Suppressor macrophage treated with lipopolysaccharide for 4 hours (primary cell): ENCODE results near the gene PPY.
A peak's percentile ranks its signal among the peaks of the same experiment; 100 is the strongest.
"Not testable (repeated sequence)": the region's sequence is repeated elsewhere in the genome, so short reads cannot be mapped to it uniquely, and the experiment has no call there.

Experiments used
- DNase-seq: peaks from one replicate; pipeline ENCODE4 v3.0.0-alpha.2; 2020

PPY gene

DNA sequence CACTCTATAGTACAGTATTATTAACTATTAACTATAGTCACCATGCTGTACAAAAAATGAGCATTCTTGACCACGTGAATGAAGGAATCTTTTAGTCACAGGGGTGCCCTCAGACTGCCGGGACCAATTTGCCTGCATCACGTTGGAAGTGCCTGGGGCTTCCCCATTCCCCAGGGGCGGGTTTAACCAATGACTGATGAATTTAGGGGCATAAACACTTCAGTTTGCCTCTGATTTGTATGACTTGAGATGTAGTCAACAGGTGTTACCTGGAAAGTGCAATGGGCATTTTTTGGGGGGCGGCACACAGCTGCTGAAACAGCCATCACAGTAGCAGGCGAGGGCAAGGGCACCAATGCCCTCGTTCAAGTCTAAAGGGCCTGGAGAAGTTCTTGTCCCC lies 20.2 kb upstream of the PPY start:
- DNase-seq = no peak

DNA sequence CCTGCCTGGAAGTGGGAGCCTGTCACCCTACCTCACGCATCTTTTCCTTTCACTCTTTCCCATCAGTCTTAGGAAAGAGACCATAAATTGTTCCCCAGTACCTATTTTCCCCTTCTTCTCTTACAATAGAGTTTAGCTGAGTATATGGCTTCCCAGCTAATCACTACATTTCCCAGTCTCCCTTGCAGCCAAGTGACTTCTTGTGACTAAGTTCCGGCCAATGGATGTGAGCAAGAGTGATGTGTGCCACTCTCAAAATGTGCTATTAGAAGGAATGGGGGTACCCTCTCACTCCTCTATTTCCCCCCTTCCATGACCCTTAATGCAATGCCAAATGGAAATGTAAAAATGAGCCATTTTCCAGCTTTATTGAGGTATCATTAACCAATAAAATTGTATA lies 19.7 kb upstream of the PPY start:
- DNase-seq = no peak

DNA sequence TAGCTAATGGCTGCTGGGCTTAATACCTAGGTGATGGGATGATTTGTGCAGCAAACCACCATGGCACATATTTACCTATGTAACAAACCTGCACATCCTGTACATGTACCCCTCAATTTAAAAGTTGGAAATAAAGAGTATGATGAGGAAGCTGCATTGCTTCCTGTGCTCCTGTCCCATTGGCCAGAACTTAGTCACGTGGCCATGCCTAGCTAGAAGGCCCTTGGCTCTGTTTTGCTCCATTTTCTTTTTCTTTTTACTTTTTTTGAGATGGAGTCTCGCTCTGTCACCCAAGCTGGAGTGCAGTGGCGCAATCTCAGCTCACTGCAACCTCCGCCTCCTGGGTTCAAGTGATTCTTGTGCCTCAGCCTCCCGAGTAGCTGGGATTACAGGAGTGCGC lies 19.0 kb upstream of the PPY start:
- not testable (repeated sequence) for DNase-seq

DNA sequence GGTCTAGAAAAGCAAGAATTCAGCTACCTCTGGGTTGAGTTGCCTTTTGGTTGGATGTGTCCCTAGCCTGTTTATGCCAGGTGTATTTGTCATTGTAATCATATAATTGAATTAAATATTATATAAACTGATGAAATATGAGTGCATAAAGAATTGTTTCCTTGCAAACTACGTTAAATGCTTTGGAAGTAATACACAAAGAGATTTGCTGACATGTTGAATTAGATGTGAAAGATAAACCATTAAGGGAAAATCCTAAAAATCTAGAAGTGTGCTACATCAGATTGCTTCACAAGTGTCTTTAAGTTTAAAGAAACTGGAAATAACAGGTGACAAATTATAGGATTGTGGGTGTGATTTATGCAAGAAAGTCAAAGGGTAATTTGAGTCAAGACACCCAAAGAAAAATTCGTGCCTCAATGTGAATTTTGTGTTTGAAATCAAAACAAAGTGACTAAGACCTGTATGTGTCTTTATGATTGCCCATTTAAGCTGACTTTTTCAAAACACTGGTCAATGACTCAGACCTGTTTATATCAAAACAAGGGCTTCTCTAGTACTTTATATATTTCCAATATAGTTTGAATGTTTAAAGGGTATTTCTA lies 16.6 kb upstream of the PPY start:
- DNase-seq = no peak

DNA sequence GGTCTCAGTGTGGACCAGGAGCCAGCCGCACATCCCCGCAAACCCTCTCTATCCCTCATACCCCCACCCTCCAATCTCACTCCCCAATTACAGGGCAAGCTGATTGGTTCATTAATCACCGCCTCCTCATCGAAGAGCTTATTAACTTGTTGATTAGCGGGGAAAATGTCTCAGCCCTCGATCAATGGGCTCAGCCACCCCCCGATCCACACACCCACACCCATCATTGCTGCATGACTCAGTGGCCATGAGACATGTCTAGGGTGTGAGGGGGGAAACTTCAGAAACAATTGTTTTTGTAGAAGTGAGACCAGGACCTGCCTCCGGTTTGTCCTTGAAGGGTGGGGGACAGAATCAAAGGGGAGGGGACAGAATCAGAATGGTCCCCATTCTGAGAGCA lies 13.9 kb upstream of the PPY start:
- no peak for DNase-seq

DNA sequence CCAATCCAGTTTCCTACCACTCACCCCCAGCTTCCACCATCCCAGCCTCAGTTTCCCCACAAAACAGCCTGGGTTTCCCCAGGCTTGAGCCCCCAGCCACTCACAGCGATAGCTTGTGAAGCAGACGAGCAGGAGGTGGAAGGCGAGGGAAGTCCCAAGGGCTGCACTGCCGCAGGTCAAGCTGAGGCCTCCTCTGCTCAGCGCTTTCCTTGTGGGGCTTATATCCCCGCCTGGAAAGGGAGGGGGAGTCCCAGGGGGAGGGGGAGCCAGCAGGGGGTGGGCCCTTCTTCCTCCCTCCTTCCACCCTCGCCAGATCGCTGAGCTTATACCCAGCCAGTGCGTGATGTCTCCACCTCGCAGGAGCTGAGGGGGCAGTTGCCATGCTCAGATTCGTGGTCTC lies 11.5 kb upstream of the PPY start, which contains the start of gene PYY:
Gene PYY (minus strand): TSS at position 195 of the 400 bp plus-strand sequence. CDS start 457 bp downstream, outside the sequence.
- no peak for DNase-seq

DNA sequence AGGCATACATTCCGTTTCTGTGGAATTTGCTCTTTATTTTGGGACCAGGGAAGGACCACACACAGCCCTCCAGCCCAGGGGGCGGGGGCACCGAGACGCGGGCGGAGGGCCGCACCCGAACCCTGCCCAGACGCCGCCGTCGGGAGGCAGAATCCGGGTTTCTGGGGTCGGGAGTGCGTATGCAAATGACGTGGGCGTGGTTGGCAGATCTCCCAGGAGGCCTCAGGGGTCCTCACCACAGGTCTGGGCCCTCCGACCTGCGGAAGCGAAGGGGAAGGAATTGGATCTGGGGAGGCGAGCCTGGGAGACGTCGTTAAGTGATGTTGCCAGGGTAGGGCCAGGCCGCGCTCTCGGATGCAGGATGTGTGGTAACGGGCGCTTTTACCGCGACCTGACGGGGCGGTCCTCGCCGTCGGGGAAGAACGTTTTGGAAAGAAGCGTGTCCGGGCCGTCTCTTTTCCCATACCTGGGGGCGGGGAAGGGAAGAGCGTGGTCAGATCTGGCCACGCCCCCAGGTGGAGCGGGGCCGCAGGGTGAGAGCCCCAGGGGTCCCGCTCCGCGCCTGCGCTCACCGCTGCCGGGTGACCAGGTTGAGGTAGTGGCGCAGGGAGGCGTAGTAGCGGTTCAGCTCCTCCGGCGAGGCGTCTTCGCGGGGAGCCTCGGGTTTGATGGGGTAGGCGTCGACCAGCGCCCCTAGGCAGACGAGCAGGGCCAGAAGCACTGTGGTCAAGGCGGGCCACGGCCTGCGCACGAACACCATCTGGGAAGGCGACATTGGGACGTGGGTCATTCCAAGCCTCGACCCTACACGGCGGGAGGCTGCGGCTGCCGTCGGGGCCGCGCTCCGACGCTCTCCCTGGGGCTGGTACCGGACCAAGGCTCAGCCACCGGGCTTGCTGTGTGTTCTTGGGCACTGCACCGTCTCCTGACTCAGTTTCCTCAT lies 10.7 kb upstream of the PPY start:
- DNase-seq = no peak

DNA sequence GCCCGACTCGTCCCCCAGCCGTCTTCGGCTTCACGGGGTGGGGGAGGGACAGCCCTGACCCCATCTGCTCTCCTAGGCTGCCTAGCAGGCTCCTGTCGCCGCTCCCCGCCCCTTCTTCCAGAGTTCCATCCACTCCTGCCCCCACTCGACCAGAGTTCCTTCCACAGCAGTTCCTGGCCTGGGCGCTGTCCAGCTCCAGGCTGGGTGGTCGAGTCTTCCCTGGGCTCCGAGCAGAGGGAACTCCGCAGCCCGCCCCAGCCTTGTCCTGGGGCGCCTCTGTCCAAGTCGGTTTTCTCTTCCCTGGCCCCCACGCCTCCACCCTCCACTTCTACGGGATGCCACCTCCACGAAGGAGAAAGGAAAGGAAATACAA lies 10.1 kb upstream of the PPY start:
- no peak for DNase-seq

DNA sequence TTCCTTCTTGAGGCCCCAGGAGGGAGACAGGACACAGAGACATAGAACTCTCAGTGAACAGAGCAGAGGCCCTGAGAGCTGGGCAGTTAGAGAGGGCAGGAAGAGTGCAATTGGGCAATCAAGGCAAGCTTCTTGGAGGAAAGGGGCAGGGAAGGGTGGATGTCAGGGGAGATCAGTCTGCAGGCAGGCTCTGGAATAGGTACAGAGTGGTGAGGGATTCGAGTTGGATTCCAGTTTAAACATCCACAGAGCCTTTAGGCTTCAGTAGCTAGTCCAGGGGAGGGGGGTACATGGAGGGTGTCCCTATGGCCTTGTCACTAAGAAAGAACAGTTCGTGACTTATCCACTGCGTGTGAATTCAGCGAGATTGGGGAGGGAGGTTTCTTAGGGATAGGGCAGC lies 9.5 kb upstream of the PPY start:
- no peak for DNase-seq

DNA sequence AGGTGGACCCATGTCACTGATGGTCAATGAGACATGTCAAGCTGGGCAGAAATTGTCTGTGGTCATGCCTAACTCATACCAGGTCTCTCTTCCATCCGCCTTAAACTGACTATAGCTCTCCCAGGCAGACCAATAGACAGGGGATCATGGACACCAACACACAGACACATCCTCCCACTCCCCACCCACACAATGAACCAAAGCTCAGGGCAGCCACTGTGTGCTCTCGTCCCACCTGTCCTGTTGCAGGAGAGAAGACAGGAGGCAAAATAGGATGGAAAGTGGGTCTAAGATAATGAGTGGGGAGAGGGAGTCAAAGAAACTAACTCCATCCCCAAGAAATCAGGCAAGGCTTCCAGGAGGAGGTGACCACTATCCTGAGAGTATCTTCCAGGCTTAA lies 8.3 kb upstream of the PPY start:
- DNase-seq = no peak

DNA sequence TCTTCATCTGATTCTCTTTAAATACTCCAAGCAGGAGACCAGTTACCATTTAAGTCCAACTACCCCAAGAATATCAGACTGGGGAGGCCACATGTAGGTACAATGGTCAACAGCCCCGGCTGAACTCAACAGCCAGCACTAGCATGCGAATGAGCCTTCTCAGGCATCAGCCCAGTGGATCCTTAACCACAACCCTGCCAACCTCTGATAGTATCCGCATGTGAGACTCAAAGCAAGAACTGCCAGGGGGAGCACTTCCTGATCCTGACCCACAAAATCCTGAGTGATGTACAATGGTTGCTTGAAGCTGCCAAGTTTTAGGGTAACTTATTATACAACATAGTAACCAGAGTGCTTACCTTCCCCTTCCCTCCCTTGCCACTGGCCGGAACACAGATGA lies 7.5 kb upstream of the PPY start:
- no peak for DNase-seq

DNA sequence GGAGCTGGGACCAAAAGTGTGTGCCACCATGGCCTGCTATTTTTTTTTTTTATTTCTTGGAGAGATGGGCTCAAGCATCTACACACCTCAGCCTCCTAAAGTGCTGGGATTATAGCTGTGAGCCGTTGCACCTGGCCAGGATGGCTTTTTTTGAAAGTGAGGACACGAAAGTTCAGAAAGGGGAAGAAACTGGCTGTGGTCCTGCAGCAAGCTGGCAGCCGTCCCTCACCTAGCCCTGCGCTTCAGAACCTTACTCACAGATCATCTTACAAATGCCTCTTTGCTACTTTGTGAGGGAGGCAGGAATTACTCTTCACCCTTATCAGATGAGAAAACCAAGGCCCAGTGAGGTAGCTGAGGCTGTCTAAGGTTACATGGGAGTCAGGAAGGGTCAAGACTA lies 4.5 kb upstream of the PPY start:
- no peak for DNase-seq

DNA sequence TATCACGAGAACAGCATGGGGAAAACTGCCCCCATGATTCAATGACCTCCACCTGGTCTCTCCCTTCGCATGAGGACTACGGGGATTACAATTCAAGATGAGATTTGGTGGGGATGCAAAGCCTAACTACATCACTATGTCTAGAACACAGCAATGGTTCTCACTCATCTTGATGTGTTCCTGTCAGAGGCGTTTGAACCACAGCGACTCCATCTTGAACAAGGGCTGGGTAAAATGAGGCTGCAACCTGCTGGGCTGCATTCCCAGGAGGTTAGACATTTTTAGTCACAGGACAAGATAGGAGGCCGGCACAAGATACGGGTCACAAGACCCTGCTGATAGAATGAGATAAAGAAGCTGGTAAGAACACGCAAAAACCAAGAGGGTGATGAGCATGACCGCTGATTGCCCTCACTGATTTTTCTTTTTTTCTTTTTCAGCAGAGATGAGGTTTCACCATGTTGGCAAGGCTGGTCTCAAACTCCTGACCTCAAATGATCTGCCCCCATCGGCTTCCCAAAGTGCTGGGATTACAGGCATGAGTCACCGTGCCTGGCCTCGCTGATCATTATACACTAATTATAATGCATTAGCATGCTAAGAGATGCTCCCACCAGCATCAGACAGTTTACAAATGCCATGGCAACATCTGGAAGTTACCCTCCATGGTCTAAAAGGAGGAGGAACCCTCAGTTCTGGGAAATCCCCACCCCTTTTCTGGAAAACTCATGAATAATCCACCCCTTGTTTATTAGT lies 3.0 kb upstream of the PPY start:
- no peak for DNase-seq

DNA sequence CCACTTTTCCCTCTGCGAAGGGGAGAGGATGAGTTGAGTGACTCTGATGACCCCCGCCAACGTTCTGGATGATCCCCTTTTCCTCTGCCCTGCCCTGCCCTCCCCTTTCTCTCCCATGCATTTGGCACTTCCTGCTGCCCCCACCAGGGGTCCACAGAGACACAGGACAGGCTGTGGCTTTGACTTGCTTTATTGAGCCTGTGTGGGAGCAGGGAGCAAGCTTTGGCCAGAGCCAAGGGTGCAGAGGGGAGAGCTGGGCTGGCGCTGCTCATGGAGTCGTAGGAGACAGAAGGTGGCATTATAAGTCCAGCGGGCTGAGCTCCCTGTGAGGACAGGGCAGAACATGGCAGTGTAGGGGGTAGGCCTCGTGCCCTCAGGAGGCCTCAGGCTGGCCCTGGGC lies 1.6 kb downstream of the PPY start:
- DNase-seq = peak; percentile 18

DNA sequence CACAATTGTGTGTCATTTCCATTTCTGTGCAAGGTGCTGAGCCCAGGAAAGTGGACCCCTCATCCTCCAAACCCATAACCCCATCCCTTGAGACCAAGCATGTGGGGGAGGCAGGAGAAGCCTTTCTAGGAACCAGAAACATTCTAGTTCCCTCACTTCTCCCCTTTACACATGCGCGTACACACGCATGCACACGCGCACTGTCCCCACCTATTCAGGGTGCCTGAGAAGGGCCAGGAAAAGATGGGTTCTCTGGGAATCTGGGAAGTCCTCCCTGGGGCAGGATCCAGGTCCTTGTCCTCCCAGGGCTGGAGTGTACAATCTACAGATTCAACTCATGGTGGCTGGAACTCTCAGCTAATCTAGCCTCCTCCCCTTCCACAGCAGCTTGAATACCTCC lies 2.4 kb downstream of the PPY start:
- no peak for DNase-seq

DNA sequence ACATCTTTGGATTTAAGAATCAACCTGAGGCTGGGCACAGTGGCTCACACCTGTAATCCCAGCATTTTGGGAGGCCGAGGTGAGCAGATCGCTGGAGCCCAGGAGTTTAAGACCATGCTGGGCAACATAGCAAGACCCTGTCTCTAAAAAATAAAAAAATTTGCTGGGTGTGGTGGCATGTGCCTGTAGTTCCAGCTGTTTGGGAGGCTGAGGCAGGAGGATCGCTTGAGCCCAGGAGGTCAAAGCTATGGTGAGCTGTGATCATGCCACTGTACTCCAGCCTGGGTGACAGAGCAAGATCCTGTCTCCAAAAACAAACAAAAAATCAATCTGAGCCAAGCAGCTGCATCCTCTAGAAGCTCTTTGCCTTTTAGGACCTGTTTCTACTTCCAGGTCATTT lies 2.8 kb downstream of the PPY start:
- not testable (repeated sequence) for DNase-seq

DNA sequence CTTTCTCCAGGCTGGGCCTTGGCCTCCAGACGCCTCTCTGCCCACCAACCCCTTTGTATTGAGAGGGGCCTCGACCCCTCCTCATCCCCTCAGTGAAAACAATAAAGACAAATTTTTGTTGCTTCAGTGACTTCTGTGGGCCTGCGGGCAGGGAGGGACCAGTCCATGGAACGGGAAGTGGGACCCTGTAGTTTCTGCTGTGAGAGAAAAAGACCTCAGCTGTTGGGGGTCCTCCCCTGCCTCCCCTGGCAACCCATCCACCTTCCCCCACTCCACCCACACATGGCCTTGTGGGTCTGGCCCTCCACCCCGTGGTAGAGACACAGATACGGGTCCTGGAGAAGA lies 3.5 kb downstream of the PPY start:
- DNase-seq = no peak

DNA sequence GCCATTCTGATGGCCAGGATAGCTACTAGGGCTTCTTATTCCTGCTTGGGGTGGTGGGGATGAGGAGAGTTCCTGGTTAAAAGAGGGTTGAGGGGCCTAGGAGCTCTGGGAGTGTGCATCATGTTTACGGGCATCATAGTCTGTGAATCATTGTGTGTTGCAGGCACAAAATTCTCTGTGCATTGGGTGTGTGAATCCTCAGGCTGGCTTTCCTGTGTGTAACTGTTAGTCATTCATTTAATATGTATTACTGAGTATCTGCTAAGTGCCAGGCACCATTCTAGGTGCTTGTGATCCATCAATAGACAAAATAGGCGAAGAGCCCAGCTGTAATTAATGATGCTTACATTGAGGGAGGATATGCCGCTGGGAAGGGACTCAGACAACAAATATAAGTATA lies 5.8 kb downstream of the PPY start:
- DNase-seq = no peak

DNA sequence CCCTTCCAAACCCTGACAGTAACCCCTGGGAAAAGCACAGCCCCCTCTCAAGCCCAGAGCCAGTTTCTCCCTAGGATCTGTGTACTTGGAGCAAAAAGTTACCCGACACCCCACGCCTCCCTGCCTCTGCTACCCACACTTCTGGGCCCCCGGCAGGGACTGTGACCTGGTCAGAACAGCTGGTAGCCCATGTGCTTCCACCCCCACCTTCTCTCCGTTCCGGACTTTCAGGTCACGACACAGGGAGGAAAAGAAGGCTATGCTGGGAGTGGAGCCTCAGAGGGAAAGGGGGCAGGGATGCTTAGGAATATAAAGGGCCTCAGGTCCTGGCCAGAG lies 6.4 kb downstream of the PPY start:
- DNase-seq = no peak

DNA sequence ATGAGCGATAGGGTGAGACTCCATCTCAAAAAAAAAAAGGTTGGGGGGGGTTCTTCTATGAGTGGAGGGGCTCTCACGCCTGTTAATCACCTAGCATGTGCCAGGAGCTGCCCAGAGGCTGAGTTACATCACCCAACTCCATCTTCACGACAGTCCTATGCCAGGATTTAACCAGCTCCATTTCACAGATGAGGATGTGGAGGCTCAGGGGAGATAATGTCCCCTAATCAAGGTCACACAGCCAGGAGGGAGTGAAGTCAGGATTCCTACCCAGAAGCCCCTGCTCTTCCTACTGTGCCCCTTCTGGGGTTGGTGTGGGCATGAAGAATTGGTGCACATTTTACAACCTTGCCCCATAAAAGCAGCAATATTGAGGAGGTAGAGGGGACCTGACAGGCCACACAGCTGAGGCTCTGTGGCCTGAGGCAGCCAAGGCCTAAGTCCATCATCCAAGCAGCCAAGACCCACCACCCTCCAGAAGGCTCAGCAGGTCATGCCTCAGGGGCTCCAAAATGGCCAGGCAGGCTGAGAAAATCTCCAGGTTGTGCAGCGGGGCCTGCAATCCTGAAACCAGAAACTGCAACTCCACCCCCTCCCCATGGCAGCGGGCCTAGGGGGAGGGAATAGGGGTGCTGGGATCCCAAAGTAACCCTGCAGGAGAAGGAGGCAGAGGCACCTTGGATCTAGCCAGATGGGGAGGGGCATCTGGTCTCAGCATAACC lies 6.9 kb downstream of the PPY start:
- DNase-seq = no peak

DNA sequence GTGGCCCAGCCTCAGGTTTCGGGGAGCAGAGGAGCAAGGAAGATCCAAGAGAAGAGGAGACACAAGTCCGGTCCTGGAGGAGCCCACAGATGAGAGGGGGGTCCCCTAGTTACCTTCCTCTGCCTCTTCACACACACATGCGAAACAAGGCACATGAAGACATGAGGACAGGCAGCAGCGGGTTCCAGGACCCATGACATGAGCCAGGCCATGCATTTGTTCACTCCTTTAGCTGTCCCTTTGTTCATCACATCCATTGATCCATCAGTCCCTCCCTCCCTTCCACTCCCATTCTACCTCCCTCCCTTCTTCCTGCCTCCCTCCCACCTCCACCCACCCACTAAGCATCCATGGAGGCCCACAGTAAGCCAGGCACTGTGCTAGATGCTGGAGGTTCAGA lies 9.4 kb downstream of the PPY start:
- DNase-seq = no peak

DNA sequence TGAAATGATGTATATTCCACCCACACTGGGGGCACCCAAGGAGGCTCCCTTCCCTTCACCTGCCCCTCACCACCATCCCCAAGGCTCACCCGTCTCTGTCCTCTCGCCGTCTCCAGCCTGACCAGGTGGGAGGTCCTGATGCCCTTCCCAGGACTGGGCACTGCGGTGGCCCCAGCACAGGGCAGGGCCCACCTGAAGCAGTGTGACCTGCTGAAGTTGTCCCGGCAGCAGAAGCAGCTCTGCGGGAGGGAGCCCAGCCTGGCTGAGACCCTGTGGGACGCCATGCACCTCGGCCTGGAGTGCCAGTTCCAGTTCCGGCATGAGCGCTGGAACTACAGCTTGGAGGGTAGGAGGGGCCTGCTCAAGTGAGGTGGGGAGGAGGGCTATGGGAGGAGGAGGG lies 9.9 kb downstream of the PPY start:
- DNase-seq = no peak

DNA sequence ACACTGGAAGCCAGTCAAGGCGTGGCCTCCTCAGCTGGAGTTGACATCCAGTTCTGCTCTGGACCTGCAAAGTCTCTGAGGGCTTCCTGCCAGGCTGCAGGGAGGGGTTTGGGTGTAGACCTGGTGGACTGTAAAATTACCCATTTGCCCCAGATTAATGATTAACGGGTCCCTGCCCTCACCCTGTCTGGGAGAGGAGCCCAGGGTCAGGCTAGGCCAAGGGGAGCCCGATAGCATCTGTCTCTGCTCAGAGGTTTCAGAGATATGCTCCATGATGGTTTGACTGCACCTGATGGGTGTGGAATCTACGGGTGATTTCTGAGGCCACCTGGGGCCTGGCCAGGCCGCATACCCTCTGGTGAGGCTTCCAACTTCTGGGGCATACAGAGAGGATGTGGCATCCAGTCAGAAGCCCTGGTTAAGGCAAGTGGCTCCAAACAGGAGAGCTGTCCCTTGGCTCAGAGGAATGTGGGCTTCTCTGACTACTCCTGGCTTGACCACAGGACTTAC lies 11.2 kb downstream of the PPY start:
- DNase-seq = no peak
